K562 (cell line): Measurements from ENCODE around the gene SYNGR4. TPM values are rescaled to one million over a fixed set of nuclear protein-coding genes. Genes with fewer than 3 reads are reported as not detected.

ENCODE experiments used
- ARID4B ChIP-seq: sonication (generic); formaldehyde crosslinking; IDR thresholded peaks from 2 replicates; pipeline ENCODE4 v1.8.0; 2022; ENCODE audit warnings: mild to moderate bottlenecking, missing genetic modification reagents
- CBX2 ChIP-seq: fragments of 200-600 bp; sonication (generic); IDR thresholded peaks from one replicate; pipeline ENCODE4 v1.6.1; 2012; ENCODE audit warnings: mild to moderate bottlenecking, low read length, inconsistent platforms; ENCODE audit not compliant: insufficient read depth, poor library complexity, severe bottlenecking
- CTCF ChIP-seq, 3 experiments: IDR thresholded peaks in 2 of 3; conservative IDR thresholded peaks in 1 of 3; 2 replicates each; pipeline ENCODE4 v1.5.1; 2011 to 2012; ENCODE audit warnings: low read length in 3 of 3, mild to moderate bottlenecking in 3 of 3, control low read depth in 2 of 3, improper control_type of control experiment in 1 of 3, inconsistent platforms in 1 of 3, low read depth in 1 of 3, mixed read lengths in 1 of 3, moderate library complexity in 1 of 3; ENCODE audit not compliant: insufficient read depth in 2 of 3
- ERF ChIP-seq: fragments of 450-650 bp; formaldehyde crosslinking; IDR thresholded peaks from 2 replicates; pipeline ENCODE4 v1.4.0; 2020; ENCODE audit warnings: mild to moderate bottlenecking, mixed read lengths
- HEY1 ChIP-seq: fragments of 250-450 bp; sonication (Bioruptor Pico); IDR thresholded peaks from 2 replicates; pipeline ENCODE4 v1.5.0; 2020; ENCODE audit warnings: mild to moderate bottlenecking, moderate library complexity, borderline replicate concordance
- MEIS2 ChIP-seq: fragments of 450-650 bp; IDR thresholded peaks from 2 replicates; pipeline ENCODE4 v1.6.1; 2014; ENCODE audit warnings: mild to moderate bottlenecking; ENCODE audit not compliant: partially characterized antibody
- PRDM10 ChIP-seq: fragments of 450-650 bp; IDR thresholded peaks from 2 replicates; pipeline ENCODE4 v1.6.1; 2018; ENCODE audit not compliant: partially characterized antibody
- TOE1 ChIP-seq, 2 experiments: fragments of 450-650 bp in 1 of 2; sonication (generic) in 1 of 2; formaldehyde crosslinking in 1 of 2; IDR thresholded peaks; 2 replicates each; pipeline versions ENCODE4 v1.7.1 to v1.8.0; 2016 to 2022; ENCODE audit warnings: borderline replicate concordance in 2 of 2, mild to moderate bottlenecking in 2 of 2, antibody characterized with exemption in 1 of 2, inconsistent platforms in 1 of 2, low read depth in 1 of 2, missing genetic modification reagents in 1 of 2, moderate library complexity in 1 of 2
- ZBTB34 ChIP-seq: fragments of 250-450 bp; sonication (Bioruptor Pico); IDR thresholded peaks from 2 replicates; pipeline ENCODE4 v1.8.0; 2021; ENCODE audit warnings: mild to moderate bottlenecking, moderate library complexity
- ZKSCAN8 ChIP-seq: fragments of 200-800 bp; sonication (Bioruptor generic); IDR thresholded peaks from 2 replicates; pipeline ENCODE4 v1.6.1; 2016; ENCODE audit warnings: missing genetic modification characterization, missing compliant biosample characterization
- ZNF12 ChIP-seq: sonication (generic); formaldehyde crosslinking; IDR thresholded peaks from 2 replicates; pipeline ENCODE4 v1.4.0; 2020; ENCODE audit warnings: mild to moderate bottlenecking, missing genetic modification reagents
- ZNF445 ChIP-seq: fragments of 250-450 bp; sonication (Bioruptor Pico); IDR thresholded peaks from 2 replicates; pipeline ENCODE4 v1.4.0; 2020; ENCODE audit warnings: low read depth, mild to moderate bottlenecking, moderate library complexity
- polyA plus RNA-seq, 8 experiments: library from polyadenylated mRNA; depleted of rRNA in 4 of 8; stranded (reverse) in 5 of 8; unstranded in 3 of 8; fragments of >200 nt; fragmentation: Nextera tagmentation in 2 of 8; fragmentation: Illumina TruSeq in 1 of 8; extraction: Ambion mirVana in 2 of 8; extraction: Trizol in 1 of 8; gene quantifications; 2 replicates each; pipeline versions ENCODE4 v1.2.1 to v1.2.3, GENCODE V29; 2011 to 2014; ENCODE audit warnings: inconsistent platforms in 1 of 8, missing spikeins in 1 of 8
- total RNA-seq, 7 experiments: library from RNA; depleted of rRNA in 6 of 7; stranded (reverse); fragments of >200 nt in 6 of 7; fragmentation: Illumina TruSeq in 2 of 7; extraction: Trizol in 2 of 7; gene quantifications; 2 replicates each; pipeline versions ENCODE4 v1.2.1 to v1.2.3, GENCODE V29; 2011 to 2021; ENCODE audit warnings: low replicate concordance in 1 of 7

SYNGR4 gene
- total and polyA plus RNA-seq, 9 of the 15 experiments (the other 6 are each of a cell fraction or from before 2014, with no cell fraction given): 0.07 to 0.14 TPM; not detected in 7

- peak; percentile 83 for TF ChIP-seq PRDM10
- no peak for TF ChIP-seq ZBTB34
- no peak for TF ChIP-seq CBX2
- no peak for TF ChIP-seq HEY1 (CRISPR knock-in tag)
- no peak for TF ChIP-seq ZNF445 (CRISPR knock-in tag)
- TF ChIP-seq ZKSCAN8 (CRISPR knock-in tag): no peak
- no peak for TF ChIP-seq TOE1 (IDR thresholded peaks at IDR 0.05; ENCODE audit: borderline replicate concordance)
- TF ChIP-seq TOE1 (CRISPR knock-in tag; IDR thresholded peaks at IDR 0.05; ENCODE audit: borderline replicate concordance, low read depth): no peak
- TF ChIP-seq CTCF (IDR thresholded peaks at IDR 0.05 in 2 of 3, conservative IDR thresholded peaks at IDR 0.05 in 1 of 3; ENCODE audit: insufficient read depth in 2 of 3, low read depth in 1 of 3, low read length in 3 of 3): peak in 1 of 3 experiments; percentile 12; a peak in 1 of 6 replicates
- TF ChIP-seq MEIS2: peak; percentile 99
- no peak for TF ChIP-seq ERF (CRISPR knock-in tag)
- no peak for TF ChIP-seq ARID4B (CRISPR knock-in tag)
- TF ChIP-seq ZNF12: no peak
Observed at GRCh38 chr19:48363810-48364597, at the start of gene SYNGR4, which contains the start of gene TMEM143 (continued).
